PC-9 (cell line): ENCODE measurements around the gene KAT7.

Experiments used
- EZH2 ChIP-seq: fragments of 200-600 bp; sonication (generic); IDR thresholded peaks from 2 replicates; pipeline ENCODE4 v1.8.0; 2017; ENCODE audit warnings: antibody characterized with exemption, low read depth
- TF ChIP-seq, protein P1 (sequence below): fragments of 200-600 bp; sonication (generic); conservative IDR thresholded peaks from 2 replicates; pipeline ENCODE4 v1.6.1; 2017; ENCODE audit warnings: mixed run types, antibody characterized with exemption, mild to moderate bottlenecking, moderate library complexity

DNA sequence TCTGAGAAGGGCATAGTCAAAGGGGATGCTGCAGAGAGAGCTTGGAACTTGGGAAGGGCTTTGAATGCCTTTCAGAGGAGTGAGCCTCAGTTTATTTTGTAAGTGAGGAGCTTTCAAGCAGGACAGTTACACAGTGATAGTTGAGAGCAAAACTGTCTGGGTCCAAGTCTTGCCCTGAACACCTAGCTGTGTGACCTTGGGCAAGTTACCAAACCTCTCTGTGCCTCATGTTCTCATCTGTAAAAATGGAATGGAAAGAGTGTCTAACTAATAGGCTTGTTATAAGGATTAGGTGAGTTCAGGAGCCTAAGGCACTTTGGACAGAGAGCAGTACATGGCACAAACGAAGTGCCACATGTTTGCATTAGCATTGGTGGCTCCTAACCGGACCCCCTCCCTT, 86.4 kb downstream of the KAT7 start:
- TF ChIP-seq, protein P1, sequence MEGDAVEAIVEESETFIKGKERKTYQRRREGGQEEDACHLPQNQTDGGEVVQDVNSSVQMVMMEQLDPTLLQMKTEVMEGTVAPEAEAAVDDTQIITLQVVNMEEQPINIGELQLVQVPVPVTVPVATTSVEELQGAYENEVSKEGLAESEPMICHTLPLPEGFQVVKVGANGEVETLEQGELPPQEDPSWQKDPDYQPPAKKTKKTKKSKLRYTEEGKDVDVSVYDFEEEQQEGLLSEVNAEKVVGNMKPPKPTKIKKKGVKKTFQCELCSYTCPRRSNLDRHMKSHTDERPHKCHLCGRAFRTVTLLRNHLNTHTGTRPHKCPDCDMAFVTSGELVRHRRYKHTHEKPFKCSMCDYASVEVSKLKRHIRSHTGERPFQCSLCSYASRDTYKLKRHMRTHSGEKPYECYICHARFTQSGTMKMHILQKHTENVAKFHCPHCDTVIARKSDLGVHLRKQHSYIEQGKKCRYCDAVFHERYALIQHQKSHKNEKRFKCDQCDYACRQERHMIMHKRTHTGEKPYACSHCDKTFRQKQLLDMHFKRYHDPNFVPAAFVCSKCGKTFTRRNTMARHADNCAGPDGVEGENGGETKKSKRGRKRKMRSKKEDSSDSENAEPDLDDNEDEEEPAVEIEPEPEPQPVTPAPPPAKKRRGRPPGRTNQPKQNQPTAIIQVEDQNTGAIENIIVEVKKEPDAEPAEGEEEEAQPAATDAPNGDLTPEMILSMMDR: no peak
- no peak for TF ChIP-seq EZH2
